GM23248 (cell line): ENCODE results near the gene PPP6R2. TPM values are rescaled to one million over a fixed set of nuclear protein-coding genes. Genes with fewer than 3 reads are reported as not detected.

Experiments used
- DNase-seq: peaks from one replicate; pipeline ENCODE4 v3.0.0-alpha.2; 2015
- H2AFZ ChIP-seq: fragments of 200-600 bp; sonication (generic); 2 replicates; pipeline ENCODE4 v1.6.1; 2016; ENCODE audit warnings: antibody characterized with exemption
- H3F3A ChIP-seq: fragments of 200-600 bp; sonication (generic); 2 replicates; pipeline ENCODE4 v1.6.1; 2016; ENCODE audit warnings: mild to moderate bottlenecking, antibody characterized with exemption, mixed run types; ENCODE audit not compliant: insufficient read depth
- H3K27ac ChIP-seq: fragments of 200-600 bp; sonication (generic); 2 replicates; pipeline ENCODE4 v1.5.1; 2016; ENCODE audit warnings: mild to moderate bottlenecking
- H3K27me3 ChIP-seq: fragments of 200-600 bp; sonication (generic); replicated peaks from 2 replicates; pipeline ENCODE4 v1.6.1; 2016; ENCODE audit warnings: mild to moderate bottlenecking; ENCODE audit not compliant: insufficient read depth
- H3K36me3 ChIP-seq: fragments of 200-600 bp; sonication (generic); 2 replicates; pipeline ENCODE4 v1.6.1; 2016; ENCODE audit warnings: low read depth, mild to moderate bottlenecking
- H3K4me1 ChIP-seq: fragments of 200-600 bp; sonication (generic); 2 replicates; pipeline ENCODE4 v1.6.1; 2016; ENCODE audit warnings: mild to moderate bottlenecking; ENCODE audit not compliant: insufficient read depth
- H3K4me2 ChIP-seq: fragments of 200-600 bp; sonication (generic); one replicate; pipeline ENCODE4 v1.6.1; 2016; ENCODE audit warnings: mild to moderate bottlenecking; ENCODE audit not compliant: unreplicated experiment
- H3K4me3 ChIP-seq: fragments of 200-600 bp; sonication (generic); 2 replicates; pipeline ENCODE4 v1.5.1; 2016; ENCODE audit warnings: mild to moderate bottlenecking
- H3K79me2 ChIP-seq: fragments of 200-600 bp; sonication (generic); 2 replicates; pipeline ENCODE4 v1.6.1; 2016; ENCODE audit warnings: mild to moderate bottlenecking; ENCODE audit not compliant: insufficient read depth
- H3K9ac ChIP-seq: fragments of 200-600 bp; sonication (generic); 2 replicates; pipeline ENCODE4 v1.6.1; 2016; ENCODE audit warnings: mild to moderate bottlenecking
- H3K9me2 ChIP-seq: fragments of 200-600 bp; sonication (generic); 2 replicates; pipeline ENCODE4 v1.6.1; 2016; ENCODE audit warnings: mixed run types, mild to moderate bottlenecking, moderate library complexity; ENCODE audit not compliant: insufficient read depth
- H3K9me3 ChIP-seq: fragments of 200-600 bp; sonication (generic); one replicate; pipeline ENCODE4 v1.6.1; 2017; ENCODE audit warnings: low read depth
- H4K20me1 ChIP-seq: fragments of 200-600 bp; sonication (generic); 2 replicates; pipeline ENCODE4 v1.6.0; 2016; ENCODE audit not compliant: insufficient read depth
- EZH2 ChIP-seq: fragments of 200-600 bp; sonication (generic); IDR thresholded peaks from 2 replicates; pipeline ENCODE4 v1.6.1; 2018; ENCODE audit warnings: antibody characterized with exemption, mild to moderate bottlenecking; ENCODE audit not compliant: insufficient read depth, poor library complexity, severe bottlenecking
- EZH2phosphoT487 ChIP-seq: fragments of 200-600 bp; sonication (generic); IDR thresholded peaks from 2 replicates; pipeline ENCODE4 v1.6.1; 2018; ENCODE audit warnings: antibody characterized with exemption, moderate library complexity, mild to moderate bottlenecking, low read depth; ENCODE audit not compliant: insufficient read depth
- WGBS, 2 experiments: methylation state at CpG; one replicate each; pipeline ENCODE4 v1.1.6; 2015 to 2017; ENCODE audit warnings: low lambda C conversion rate in 2 of 2, low coverage in 1 of 2; ENCODE audit errors: missing lambda C conversion rate in 2 of 2; 5-methylcytosine and 5-hydroxymethylcytosine counted together
- in situ Hi-C: fragments of 300-500 bp; cut with MboI; formaldehyde crosslinking; loops from 2 replicates; pipeline ENCODE4 v1.15.0; 2020
- polyA plus RNA-seq: library from polyadenylated mRNA; unstranded; fragments of >200 nt; fragmentation: Nextera tagmentation; extraction: Ambion mirVana; gene quantifications from 2 replicates; pipeline ENCODE4 v1.2.1, GENCODE V29; 2016
- total RNA-seq: library from RNA; depleted of rRNA; stranded (reverse); fragments of >200 nt; shearing (Covaris generic); gene quantifications from 2 replicates; pipeline ENCODE4 v1.2.3, GENCODE V29; 2014; rRNA removed

Gene PPP6R2
- total and polyA plus RNA-seq, 2 experiments from 2014 or later, result 22.2 to 58.4 TPM

DNA sequence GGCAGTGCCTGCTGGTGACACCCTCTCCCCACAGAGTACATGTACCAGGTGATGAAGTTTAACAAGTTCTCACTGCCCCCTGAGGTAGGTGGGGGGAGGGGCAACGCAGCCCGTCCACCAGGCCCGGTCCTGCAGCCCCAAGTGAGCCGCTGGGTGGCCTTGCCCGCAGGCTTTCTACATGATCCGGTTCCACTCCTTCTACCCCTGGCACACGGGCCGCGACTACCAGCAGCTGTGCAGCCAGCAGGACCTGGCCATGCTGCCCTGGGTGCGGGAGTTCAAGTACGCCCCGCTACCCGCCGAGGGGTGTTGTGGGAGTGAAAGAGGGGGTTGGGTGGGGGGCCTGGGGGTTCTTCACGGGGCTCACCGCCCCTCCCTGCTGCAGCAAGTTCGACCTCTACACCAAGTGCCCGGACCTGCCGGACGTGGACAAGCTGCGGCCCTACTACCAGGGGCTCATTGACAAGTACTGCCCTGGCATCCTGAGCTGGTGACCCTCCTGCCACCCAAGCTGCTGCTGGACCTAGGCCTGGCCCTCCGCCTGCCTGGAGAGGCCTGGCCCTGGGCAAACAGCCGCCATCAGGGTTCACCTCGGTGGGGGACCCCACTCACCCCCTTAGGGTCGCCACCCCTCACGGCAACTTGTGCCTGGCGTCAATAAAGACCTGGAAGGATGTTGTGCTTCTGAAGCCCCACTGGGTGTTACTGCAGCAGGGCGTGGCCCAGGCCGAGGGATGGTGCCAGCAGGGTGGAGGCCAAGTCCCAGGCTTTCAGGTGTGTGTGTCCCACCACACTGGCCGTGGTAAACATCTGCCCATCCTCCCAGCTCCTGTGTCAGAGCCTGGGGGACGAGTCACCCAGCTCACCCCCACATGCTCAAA, 146.5 kb downstream of the PPP6R2 start:
- Histone ChIP-seq H3K79me2 (no peaks in the 10 kb centered on the region), H3K9me2 (no peaks in the 10 kb centered on the region), H4K20me1 (no peaks in the 10 kb centered on the region), H3K4me2 (no peak overlapping the region), H3K9me3 (no peaks in the 10 kb centered on the region), H3K9ac (no peak overlapping the region), H2AFZ (no peak overlapping the region), H3K36me3 (no peaks in the 10 kb centered on the region), H3K27ac (no peak overlapping the region), H3K4me3 (no peak overlapping the region), H3K27me3 (no peaks in the 10 kb centered on the region), H3K4me1 (no peaks in the 10 kb centered on the region), H3F3A (no peaks in the 10 kb centered on the region)
- TF ChIP-seq EZH2, result no peak
- no peak for TF ChIP-seq EZH2phosphoT487
- WGBS, 2 experiments, result 71 to 74% methylated on average over 25 to 28 of the region's 31 CpGs
- no peak for DNase-seq
- in situ Hi-C loops, result no loop called here

- DNase-seq, result no peak
- in situ Hi-C loops, result no loop called here
- Histone ChIP-seq H2AFZ (no peak overlapping the region), H3K4me1 (no peaks in the 10 kb centered on the region), H3K27me3 (no peaks in the 10 kb centered on the region), H3K4me2 (no peak overlapping the region), H4K20me1 (no peaks in the 10 kb centered on the region), H3K4me3 (no peak overlapping the region), H3K9me2 (no peaks in the 10 kb centered on the region), H3K9me3 (no peaks in the 10 kb centered on the region), H3F3A (no peaks in the 10 kb centered on the region), H3K27ac (no peak overlapping the region), H3K79me2 (no peaks in the 10 kb centered on the region), H3K36me3 (no peaks in the 10 kb centered on the region), H3K9ac (no peak overlapping the region)
- no peak for TF ChIP-seq EZH2
- TF ChIP-seq EZH2phosphoT487, result no peak
- 80 to 81% methylated on average over 27 of the region's 27 CpGs for WGBS, 2 experiments
These were observed 147.6 kb downstream of the PPP6R2 start for GRCh38 chr22:50490531-50491308.

Other genes starting within 250 kb of the PPP6R2 start
- gene PANX2, start 172.6 kb upstream of the PPP6R2 start, total RNA-seq, result under 0.01 TPM in 1 of 2 replicates, not detected in the other
- gene PANX2, start 172.6 kb upstream of the PPP6R2 start, polyA plus RNA-seq, result 0.18 and 0.20 TPM in 2 replicates
- 19.5 and 33.5 TPM in 2 replicates for gene TRABD, start 157.4 kb upstream of the PPP6R2 start, total RNA-seq
- 20.7 and 22.6 TPM in 2 replicates for gene TRABD, start 157.4 kb upstream of the PPP6R2 start, polyA plus RNA-seq
- gene SELENOO, start 142.3 kb upstream of the PPP6R2 start, total RNA-seq, result 24.3 and 29.1 TPM in 2 replicates
- 5.0 and 9.6 TPM in 2 replicates for gene SELENOO, start 142.3 kb upstream of the PPP6R2 start, polyA plus RNA-seq
- gene TUBGCP6, start 98.3 kb upstream of the PPP6R2 start, total RNA-seq, result 32.0 and 33.8 TPM in 2 replicates
- gene TUBGCP6, start 98.3 kb upstream of the PPP6R2 start, polyA plus RNA-seq, result 13.2 and 16.6 TPM in 2 replicates
- 16.8 and 19.2 TPM in 2 replicates for gene HDAC10, start 92.1 kb upstream of the PPP6R2 start, total RNA-seq
- 4.3 and 6.6 TPM in 2 replicates for gene HDAC10, start 92.1 kb upstream of the PPP6R2 start, polyA plus RNA-seq
- 22.8 and 28.7 TPM in 2 replicates for gene MAPK12, start 81.6 kb upstream of the PPP6R2 start, total RNA-seq
- 20.7 and 23.2 TPM in 2 replicates for gene MAPK12, start 81.6 kb upstream of the PPP6R2 start, polyA plus RNA-seq
- 9.8 and 12.3 TPM in 2 replicates for gene MAPK11, start 72.9 kb upstream of the PPP6R2 start, total RNA-seq
- gene MAPK11, start 72.9 kb upstream of the PPP6R2 start, polyA plus RNA-seq, result 1.0 and 1.2 TPM in 2 replicates
- 136 and 147 TPM in 2 replicates for gene PLXNB2, start 35.7 kb upstream of the PPP6R2 start, total RNA-seq
- 123 and 136 TPM in 2 replicates for gene PLXNB2, start 35.7 kb upstream of the PPP6R2 start, polyA plus RNA-seq
- gene DENND6B, start 16.3 kb upstream of the PPP6R2 start, total RNA-seq, result 3.3 and 5.7 TPM in 2 replicates
- 6.1 and 6.6 TPM in 2 replicates for gene DENND6B, start 16.3 kb upstream of the PPP6R2 start, polyA plus RNA-seq
- gene SBF1, start 131.7 kb downstream of the PPP6R2 start, total RNA-seq, result 92.0 and 93.5 TPM in 2 replicates
- gene SBF1, start 131.7 kb downstream of the PPP6R2 start, polyA plus RNA-seq, result 25.2 and 27.6 TPM in 2 replicates
- gene ADM2, start 138.2 kb downstream of the PPP6R2 start, total RNA-seq, result 11.4 and 15.2 TPM in 2 replicates
- 11.6 and 14.0 TPM in 2 replicates for gene ADM2, start 138.2 kb downstream of the PPP6R2 start, polyA plus RNA-seq
- not detected in 2 replicates for gene MIOX, start 143.5 kb downstream of the PPP6R2 start, total RNA-seq
- gene MIOX, start 143.5 kb downstream of the PPP6R2 start, polyA plus RNA-seq, result 0.16 TPM in 1 of 2 replicates, not detected in the other
- 95.0 and 124 TPM in 2 replicates for gene LMF2, start 164.4 kb downstream of the PPP6R2 start, total RNA-seq
- gene LMF2, start 164.4 kb downstream of the PPP6R2 start, polyA plus RNA-seq, result 101 and 106 TPM in 2 replicates
- gene NCAPH2, start 164.9 kb downstream of the PPP6R2 start, total RNA-seq, result 33.8 and 61.0 TPM in 2 replicates
- 27.7 and 28.6 TPM in 2 replicates for gene NCAPH2, start 164.9 kb downstream of the PPP6R2 start, polyA plus RNA-seq
- gene SCO2, start 182.3 kb downstream of the PPP6R2 start, total RNA-seq, result 8.4 and 17.5 TPM in 2 replicates
- 11.0 and 15.0 TPM in 2 replicates for gene SCO2, start 182.3 kb downstream of the PPP6R2 start, polyA plus RNA-seq
- 33.2 and 42.4 TPM in 2 replicates for gene TYMP, start 186.7 kb downstream of the PPP6R2 start, total RNA-seq
- gene TYMP, start 186.7 kb downstream of the PPP6R2 start, polyA plus RNA-seq, result 24.3 and 24.8 TPM in 2 replicates
- gene KLHDC7B, start 202.6 kb downstream of the PPP6R2 start, total RNA-seq, result not detected in 2 replicates
- 0.06 TPM in 1 of 2 replicates, not detected in the other for gene KLHDC7B, start 202.6 kb downstream of the PPP6R2 start, polyA plus RNA-seq
- gene SYCE3, start 219.6 kb downstream of the PPP6R2 start, total RNA-seq, result not detected in 2 replicates
- gene SYCE3, start 219.6 kb downstream of the PPP6R2 start, polyA plus RNA-seq, result 0.49 and 0.80 TPM in 2 replicates
- 1.6 and 2.9 TPM in 2 replicates for gene CPT1B, start 235.1 kb downstream of the PPP6R2 start, total RNA-seq
- gene CPT1B, start 235.1 kb downstream of the PPP6R2 start, polyA plus RNA-seq, result 1.0 and 1.3 TPM in 2 replicates
- gene CHKB, start 239.5 kb downstream of the PPP6R2 start, total RNA-seq, result 38.7 and 41.3 TPM in 2 replicates
- gene CHKB, start 239.5 kb downstream of the PPP6R2 start, polyA plus RNA-seq, result 30.7 and 41.7 TPM in 2 replicates